Loucy (cell line): ENCODE data around the gene SP140.

Experiments used
- H2AFZ ChIP-seq: fragments of 200-600 bp; sonication (generic); 2 replicates; pipeline ENCODE4 v1.6.0; 2016; ENCODE audit warnings: antibody characterized with exemption, mild to moderate bottlenecking, low read length, moderate library complexity
- H3F3A ChIP-seq: fragments of 200-600 bp; 2 replicates; pipeline ENCODE4 v1.6.0; 2016; ENCODE audit warnings: antibody characterized with exemption, low read depth, mild to moderate bottlenecking
- H3K27me3 ChIP-seq: fragments of 200-600 bp; sonication (generic); 2 replicates; pipeline ENCODE4 v1.6.1; 2014; ENCODE audit warnings: low read length, mild to moderate bottlenecking; ENCODE audit not compliant: insufficient read depth, poor library complexity, severe bottlenecking
- H3K36me3 ChIP-seq: fragments of 200-600 bp; sonication (generic); 2 replicates; pipeline ENCODE4 v1.6.1; 2016; ENCODE audit warnings: low read length; ENCODE audit not compliant: insufficient read depth
- H3K4me1 ChIP-seq: fragments of 200-600 bp; sonication (generic); 2 replicates; pipeline ENCODE4 v1.5.1; 2014; ENCODE audit warnings: low read length, mild to moderate bottlenecking; ENCODE audit not compliant: insufficient read depth, poor library complexity, severe bottlenecking
- H3K4me2 ChIP-seq: fragments of 200-600 bp; sonication (generic); 2 replicates; pipeline ENCODE4 v1.6.0; 2014; ENCODE audit warnings: antibody characterized with exemption, low read length, low read depth, mild to moderate bottlenecking; ENCODE audit not compliant: poor library complexity, severe bottlenecking
- H3K4me3 ChIP-seq: fragments of 200-600 bp; sonication (generic); 2 replicates; pipeline ENCODE4 v1.5.1; 2014; ENCODE audit warnings: low read length, mild to moderate bottlenecking, mixed read lengths; ENCODE audit not compliant: poor library complexity, severe bottlenecking
- H3K79me2 ChIP-seq: fragments of 200-600 bp; sonication (generic); 2 replicates; pipeline ENCODE4 v1.6.1; 2014; ENCODE audit warnings: low read length; ENCODE audit not compliant: insufficient read depth
- H3K9ac ChIP-seq: fragments of 200-600 bp; sonication (generic); 2 replicates; pipeline ENCODE4 v1.6.0; 2014; ENCODE audit warnings: mild to moderate bottlenecking, low read depth, low read length, moderate library complexity; ENCODE audit not compliant: poor library complexity, severe bottlenecking
- H3K9me2 ChIP-seq: fragments of 200-600 bp; sonication (generic); replicated peaks from 2 replicates; pipeline ENCODE4 v1.6.1; 2016; ENCODE audit warnings: low read depth, low read length, mixed read lengths
- H3K9me3 ChIP-seq: fragments of 200-600 bp; sonication (generic); 2 replicates; pipeline ENCODE4 v1.6.1; 2014; ENCODE audit warnings: mild to moderate bottlenecking, antibody characterized with exemption, low read length, low read depth; ENCODE audit not compliant: insufficient read depth
- H4K20me1 ChIP-seq: fragments of 200-600 bp; sonication (generic); 2 replicates; pipeline ENCODE4 v1.6.0; 2014; ENCODE audit warnings: antibody characterized with exemption, low read length, mild to moderate bottlenecking; ENCODE audit not compliant: insufficient read depth, poor library complexity, severe bottlenecking
- CTCF ChIP-seq: fragments of 200-600 bp; sonication (generic); conservative IDR thresholded peaks from 2 replicates; pipeline ENCODE4 v1.5.1; 2014; ENCODE audit warnings: mild to moderate bottlenecking, antibody characterized with exemption, low read length
- EZH2phosphoT487 ChIP-seq: fragments of 200-600 bp; IDR thresholded peaks from 2 replicates; pipeline ENCODE4 v1.6.1; 2018; ENCODE audit warnings: antibody characterized with exemption, mild to moderate bottlenecking, moderate library complexity, borderline replicate concordance

The SP140 gene

GRCh38 chr2:230326453-230327417, 101.2 kb downstream of the SP140 start, which contains the start of gene SP140L:
SP140L (plus strand) TSS chr2:230327193; CDS start chr2:230327270, 77 bp downstream.
- Histone ChIP-seq H3K36me3 (no peaks in the 10 kb centered on the region), H3K9me3 (no peaks in the 10 kb centered on the region), H3F3A (no peaks in the 10 kb centered on the region), H3K4me3 (peak within 1 kb of the TSS; percentile 87), H3K4me1 (peaks cover 46% of the 10 kb centered on the region), H4K20me1 (peaks cover 3% of the 10 kb centered on the region), H3K79me2 (peaks cover 39% of the 10 kb centered on the region), H2AFZ (peak within 1 kb of the TSS; percentile 85), H3K27me3 (no peaks in the 10 kb centered on the region), H3K4me2 (peak within 1 kb of the TSS; percentile 95), H3K9me2 (no peaks in the 10 kb centered on the region), H3K9ac (peak within 1 kb of the TSS; percentile 91)
- TF ChIP-seq EZH2phosphoT487 = no peak
- TF ChIP-seq CTCF = no peak

GRCh38 chr2:230327418-230328154, 102.0 kb downstream of the SP140 start:
- Histone ChIP-seq H3K36me3 (no peaks in the 10 kb centered on the region), H3K4me2 (peak overlapping the region; percentile 95), H3F3A (no peaks in the 10 kb centered on the region), H3K4me3 (peak overlapping the region; percentile 87), H2AFZ (peak overlapping the region; percentile 85), H3K9me3 (no peaks in the 10 kb centered on the region), H3K9ac (peak overlapping the region; percentile 91), H3K4me1 (peaks cover 51% of the 10 kb centered on the region), H3K9me2 (no peaks in the 10 kb centered on the region), H3K27me3 (no peaks in the 10 kb centered on the region), H4K20me1 (peaks cover 3% of the 10 kb centered on the region), H3K79me2 (peaks cover 42% of the 10 kb centered on the region)
- TF ChIP-seq CTCF (no peak), EZH2phosphoT487 (no peak)

DNA sequence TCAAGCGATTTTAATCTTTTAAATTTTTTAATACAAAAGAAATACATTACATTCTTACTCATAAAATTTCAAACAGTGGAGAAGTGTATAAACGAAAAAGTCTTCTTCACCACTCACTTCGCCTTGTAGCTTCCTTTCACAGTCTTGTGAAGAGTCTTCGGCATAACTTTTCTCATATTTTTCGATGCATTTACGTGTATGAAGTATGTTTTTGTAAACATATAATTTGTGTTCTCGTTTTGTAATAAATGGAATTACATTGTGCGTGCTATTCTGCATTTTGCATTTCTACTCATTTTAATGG, 102.6 kb downstream of the SP140 start:
- peak overlapping the region; percentile 87 for H3K4me3 ChIP-seq
- peaks cover 3% of the 10 kb centered on the region for H4K20me1 ChIP-seq
- no peaks in the 10 kb centered on the region for H3K9me2 ChIP-seq
- peak overlapping the region; percentile 95 for H3K4me2 ChIP-seq
- H2AFZ ChIP-seq = no peak overlapping the region
- H3K4me1 ChIP-seq = peaks cover 54% of the 10 kb centered on the region
- peaks cover 42% of the 10 kb centered on the region for H3K79me2 ChIP-seq
- no peaks in the 10 kb centered on the region for H3K27me3 ChIP-seq
- H3K9ac ChIP-seq = peak overlapping the region; percentile 91
- H3K36me3 ChIP-seq = no peaks in the 10 kb centered on the region
- H3F3A ChIP-seq = no peaks in the 10 kb centered on the region
- TF ChIP-seq CTCF = no peak
- TF ChIP-seq EZH2phosphoT487 = no peak
- H3K9me3 ChIP-seq = no peaks in the 10 kb centered on the region
